ENCODE data around the gene FBLN2. TPM values are rescaled to one million over a fixed set of nuclear protein-coding genes. Genes with fewer than 3 reads are reported as not detected.

FBLN2 gene
- polyA plus RNA-seq, 3 donors, result 0.08 TPM; not detected in 2

DNA sequence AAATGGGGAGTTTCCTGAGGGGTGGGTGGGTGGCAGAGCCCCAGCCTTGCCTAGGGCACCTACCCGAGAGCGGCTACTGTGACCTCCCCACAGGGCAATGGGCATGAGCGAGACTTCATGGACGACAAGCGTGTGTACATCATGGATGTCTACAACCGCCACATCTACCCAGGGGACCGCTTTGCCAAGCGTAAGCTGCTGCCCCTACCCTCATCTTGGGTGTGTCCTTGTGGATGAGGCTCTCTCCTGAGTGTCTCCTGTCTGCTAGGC, 46.2 kb upstream of the FBLN2 start:
- H3K36me3 ChIP-seq (replicated peaks in 1 of 2; ENCODE audit: control insufficient read depth in 1 of 2, insufficient read depth in 2 of 2, low read length in 2 of 2), result no peaks in the 10 kb centered on the region
- no peak overlapping the region for H2AFZ ChIP-seq (ENCODE audit: insufficient read depth, low read depth, low read length, poor library complexity, severe bottlenecking)
- no peak overlapping the region for H3K4me3 ChIP-seq (replicated peaks in 1 of 3; ENCODE audit: low read depth in 2 of 3, low read length in 3 of 3)
- H3K36me3 Mint-ChIP-seq, result peaks cover 0 to 2% of the 10 kb centered on the region in 2 donors
- H3K4me1 Mint-ChIP-seq, result no peaks in the 10 kb centered on the region
- H3K27ac Mint-ChIP-seq, result no peak overlapping the region
- H3K4me2 ChIP-seq (replicated peaks; ENCODE audit: extremely low read depth, low read length, poor library complexity, severe bottlenecking), result no peak overlapping the region
- WGBS (ENCODE audit: insufficient coverage), result 100% methylated on average over 4 of the region's 8 CpGs
- H3K27me3 ChIP-seq (ENCODE audit: control insufficient read depth in 2 of 2, insufficient read depth in 2 of 2, low read length in 2 of 2), result no peaks in the 10 kb centered on the region
- no peaks in the 10 kb centered on the region for H3K79me2 ChIP-seq (ENCODE audit: insufficient read depth, low read length)
- no peaks in the 10 kb centered on the region for H4K20me1 ChIP-seq (ENCODE audit: insufficient read depth, low read length)
- DNase-seq, result no peak
- no peaks in the 10 kb centered on the region for H3K9me3 Mint-ChIP-seq
- no peak overlapping the region for H3K4me3 Mint-ChIP-seq
- TF ChIP-seq, protein P1, sequence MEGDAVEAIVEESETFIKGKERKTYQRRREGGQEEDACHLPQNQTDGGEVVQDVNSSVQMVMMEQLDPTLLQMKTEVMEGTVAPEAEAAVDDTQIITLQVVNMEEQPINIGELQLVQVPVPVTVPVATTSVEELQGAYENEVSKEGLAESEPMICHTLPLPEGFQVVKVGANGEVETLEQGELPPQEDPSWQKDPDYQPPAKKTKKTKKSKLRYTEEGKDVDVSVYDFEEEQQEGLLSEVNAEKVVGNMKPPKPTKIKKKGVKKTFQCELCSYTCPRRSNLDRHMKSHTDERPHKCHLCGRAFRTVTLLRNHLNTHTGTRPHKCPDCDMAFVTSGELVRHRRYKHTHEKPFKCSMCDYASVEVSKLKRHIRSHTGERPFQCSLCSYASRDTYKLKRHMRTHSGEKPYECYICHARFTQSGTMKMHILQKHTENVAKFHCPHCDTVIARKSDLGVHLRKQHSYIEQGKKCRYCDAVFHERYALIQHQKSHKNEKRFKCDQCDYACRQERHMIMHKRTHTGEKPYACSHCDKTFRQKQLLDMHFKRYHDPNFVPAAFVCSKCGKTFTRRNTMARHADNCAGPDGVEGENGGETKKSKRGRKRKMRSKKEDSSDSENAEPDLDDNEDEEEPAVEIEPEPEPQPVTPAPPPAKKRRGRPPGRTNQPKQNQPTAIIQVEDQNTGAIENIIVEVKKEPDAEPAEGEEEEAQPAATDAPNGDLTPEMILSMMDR (IDR thresholded peaks at IDR 0.05), result no peak
- H3K9me3 ChIP-seq (replicated peaks in 1 of 2; ENCODE audit: control insufficient read depth in 1 of 2, insufficient read depth in 1 of 2, low read length in 2 of 2), result no peaks in the 10 kb centered on the region
- H3K9ac ChIP-seq (ENCODE audit: insufficient read depth, low read length, poor library complexity, severe bottlenecking), result no peak overlapping the region
- H3K27ac ChIP-seq (ENCODE audit: low read depth in 1 of 2, low read length in 2 of 2), result no peak overlapping the region
- peaks cover 0 to 7% (median 2%) of the 10 kb centered on the region in 3 donors for H3K27me3 Mint-ChIP-seq (ENCODE audit: low read depth in 3 of 3)
- no peaks in the 10 kb centered on the region for H3K4me1 ChIP-seq (ENCODE audit: control insufficient read depth in 1 of 2, insufficient read depth in 2 of 2, low read length in 2 of 2)
- intact Hi-C loops (cut with micrococcal nuclease), result no loop called here

DNA sequence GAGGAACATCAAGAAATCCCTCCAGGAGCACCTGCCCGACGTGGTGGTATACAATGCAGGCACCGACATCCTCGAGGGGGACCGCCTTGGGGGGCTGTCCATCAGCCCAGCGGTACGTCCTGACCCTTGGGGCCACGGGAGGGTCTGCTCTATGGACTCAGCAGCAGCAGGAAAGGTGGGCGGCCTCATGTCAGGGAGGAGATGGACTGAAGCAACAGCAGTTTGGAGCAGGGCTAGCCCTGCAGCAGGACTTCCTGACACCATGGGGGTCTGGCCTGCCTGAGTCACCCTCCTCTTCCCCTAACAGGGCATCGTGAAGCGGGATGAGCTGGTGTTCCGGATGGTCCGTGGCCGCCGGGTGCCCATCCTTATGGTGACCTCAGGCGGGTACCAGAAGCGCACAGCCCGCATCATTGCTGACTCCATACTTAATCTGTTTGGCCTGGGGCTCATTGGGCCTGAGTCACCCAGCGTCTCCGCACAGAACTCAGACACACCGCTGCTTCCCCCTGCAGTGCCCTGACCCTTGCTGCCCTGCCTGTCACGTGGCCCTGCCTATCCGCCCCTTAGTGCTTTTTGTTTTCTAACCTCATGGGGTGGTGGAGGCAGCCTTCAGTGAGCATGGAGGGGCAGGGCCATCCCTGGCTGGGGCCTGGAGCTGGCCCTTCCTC, 44.6 kb upstream of the FBLN2 start:
- H3K4me2 ChIP-seq (replicated peaks; ENCODE audit: extremely low read depth, low read length, poor library complexity, severe bottlenecking), result no peak overlapping the region
- H3K4me3 Mint-ChIP-seq, result no peak overlapping the region
- DNase-seq, result no peak
- TF ChIP-seq, protein P1 (IDR thresholded peaks at IDR 0.05), result no peak
- H3K4me1 Mint-ChIP-seq, result no peaks in the 10 kb centered on the region
- no peaks in the 10 kb centered on the region for H3K79me2 ChIP-seq (ENCODE audit: insufficient read depth, low read length)
- no peak overlapping the region for H3K27ac ChIP-seq (ENCODE audit: low read depth in 1 of 2, low read length in 2 of 2)
- H3K27ac Mint-ChIP-seq, result no peak overlapping the region
- H3K9ac ChIP-seq (ENCODE audit: insufficient read depth, low read length, poor library complexity, severe bottlenecking), result no peak overlapping the region
- H3K4me1 ChIP-seq (ENCODE audit: control insufficient read depth in 1 of 2, insufficient read depth in 2 of 2, low read length in 2 of 2), result no peaks in the 10 kb centered on the region
- no peaks in the 10 kb centered on the region for H3K27me3 ChIP-seq (ENCODE audit: control insufficient read depth in 2 of 2, insufficient read depth in 2 of 2, low read length in 2 of 2)
- H3K9me3 ChIP-seq (replicated peaks in 1 of 2; ENCODE audit: control insufficient read depth in 1 of 2, insufficient read depth in 1 of 2, low read length in 2 of 2), result no peaks in the 10 kb centered on the region
- H2AFZ ChIP-seq (ENCODE audit: insufficient read depth, low read depth, low read length, poor library complexity, severe bottlenecking), result no peak overlapping the region
- no peaks in the 10 kb centered on the region for H3K36me3 ChIP-seq (replicated peaks in 1 of 2; ENCODE audit: control insufficient read depth in 1 of 2, insufficient read depth in 2 of 2, low read length in 2 of 2)
- H3K9me3 Mint-ChIP-seq, result no peaks in the 10 kb centered on the region
- intact Hi-C loops (cut with micrococcal nuclease), result no loop called here
- no peak overlapping the region for H3K4me3 ChIP-seq (replicated peaks in 1 of 3; ENCODE audit: low read depth in 2 of 3, low read length in 3 of 3)
- peaks cover 1 to 7% (median 5%) of the 10 kb centered on the region in 3 donors for H3K27me3 Mint-ChIP-seq (ENCODE audit: low read depth in 3 of 3)
- WGBS (ENCODE audit: insufficient coverage), result 96% methylated on average over 18 of the region's 23 CpGs
- H4K20me1 ChIP-seq (ENCODE audit: insufficient read depth, low read length), result no peaks in the 10 kb centered on the region
- H3K36me3 Mint-ChIP-seq, result peaks cover 0 to 2% of the 10 kb centered on the region in 2 donors

Measured in CD14-positive monocyte (primary cell).